HG03039 (cell line): Measurements from ENCODE around the gene SBF1.
"Not testable (repeated sequence)": the region's sequence is repeated elsewhere in the genome, so short reads cannot be mapped to it uniquely, and the experiment has no call there.

ENCODE experiments used
- ATAC-seq: cut with Tn5 transposase; IDR thresholded peaks from one replicate; pipeline ENCODE4 v1.9.1; 2021; ENCODE audit warnings: mild to moderate bottlenecking, moderate library complexity; ENCODE audit not compliant: unreplicated experiment

The SBF1 gene

DNA sequence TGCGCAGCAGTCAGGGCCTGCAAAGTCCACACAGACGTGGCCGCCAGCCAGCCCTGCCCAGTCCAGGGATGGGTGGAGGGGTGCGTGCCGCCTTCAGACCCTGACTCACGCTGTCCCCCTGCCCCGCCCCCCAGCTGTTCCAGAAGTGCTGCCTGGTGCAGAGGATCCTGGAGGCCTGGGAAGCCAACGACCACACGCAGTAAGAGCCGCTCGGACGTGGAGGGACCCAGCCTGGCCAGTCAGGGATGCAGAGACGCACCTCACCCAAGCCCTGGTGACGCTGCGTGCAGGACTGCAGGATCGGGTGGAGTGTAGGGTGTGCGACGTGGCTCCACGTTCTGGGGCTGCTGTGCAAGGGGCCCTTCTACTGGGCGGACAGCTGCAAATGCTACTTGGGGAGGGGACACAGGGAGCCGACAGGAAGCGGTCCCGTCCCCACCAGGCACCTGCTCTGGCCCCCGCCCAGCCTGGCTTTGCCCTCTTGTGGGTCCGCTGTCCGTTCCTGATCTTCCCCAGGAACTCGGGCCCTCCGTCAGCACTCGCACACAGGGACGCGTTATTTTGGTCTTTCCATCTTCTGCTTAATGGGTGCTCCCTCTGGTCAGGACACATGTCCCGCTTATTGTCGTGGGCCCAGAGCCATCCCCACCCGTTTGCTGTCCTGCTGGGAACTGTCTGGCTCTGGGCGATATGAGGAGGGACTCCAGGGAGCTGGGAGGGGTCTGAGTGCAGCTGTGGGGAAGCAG, 42.5 kb downstream of the SBF1 start:
- ATAC-seq: no peak

DNA sequence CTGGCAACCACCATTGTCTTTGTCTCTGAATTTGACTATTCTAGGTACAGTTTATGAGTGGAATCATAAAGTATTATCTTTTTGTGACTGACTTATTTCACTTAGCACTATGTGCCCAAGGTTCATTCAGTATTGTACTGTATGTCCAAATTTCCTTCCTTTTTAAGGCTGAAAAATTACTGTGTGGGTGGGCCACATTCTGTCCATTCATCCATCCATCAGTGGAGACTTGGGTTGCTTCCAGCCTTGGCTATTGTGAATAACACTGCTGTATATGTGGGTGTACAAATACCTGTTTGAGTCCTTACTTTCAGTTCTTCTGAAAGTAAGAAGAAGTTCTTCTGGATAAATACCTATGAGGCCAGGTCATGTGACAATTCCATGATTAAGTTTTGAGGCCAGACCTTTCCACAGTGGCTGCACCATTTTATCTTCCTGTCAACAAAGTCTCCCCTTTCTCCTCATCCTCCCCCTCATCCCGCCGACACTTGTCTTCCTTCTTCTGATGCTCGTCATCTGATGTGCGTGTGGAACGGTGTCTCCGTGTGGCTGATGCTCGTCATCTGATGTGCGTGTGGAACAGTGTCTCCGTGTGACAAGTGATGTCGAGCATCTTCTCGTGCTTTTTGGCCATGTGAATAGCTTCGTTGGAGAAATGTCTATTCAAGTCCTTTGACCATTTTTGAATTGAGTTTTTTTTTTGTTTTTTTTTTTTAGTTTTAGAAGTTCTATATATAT, 49.5 kb downstream of the SBF1 start:
- ATAC-seq: no peak

DNA sequence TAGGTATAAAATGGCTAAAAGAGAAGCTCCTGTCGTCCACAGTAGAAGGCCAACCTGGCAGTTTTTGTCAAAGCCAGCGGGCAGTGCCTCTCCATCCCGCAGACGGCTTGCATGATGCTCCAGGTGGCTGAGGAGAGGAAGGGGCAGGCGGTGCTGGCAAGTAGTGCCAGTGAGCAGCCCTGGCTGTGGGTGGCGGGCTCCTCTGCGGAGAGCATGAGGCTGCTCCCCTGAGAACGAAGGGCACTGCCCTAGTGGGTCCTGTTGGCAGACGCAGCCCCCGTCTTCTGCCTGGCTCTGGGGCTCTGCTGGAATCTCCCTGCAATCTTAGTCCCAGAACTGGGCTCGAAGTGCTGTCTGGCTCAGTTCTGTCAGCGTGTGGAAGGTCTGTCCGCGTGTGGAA, 50.9 kb downstream of the SBF1 start:
- no peak for ATAC-seq

DNA sequence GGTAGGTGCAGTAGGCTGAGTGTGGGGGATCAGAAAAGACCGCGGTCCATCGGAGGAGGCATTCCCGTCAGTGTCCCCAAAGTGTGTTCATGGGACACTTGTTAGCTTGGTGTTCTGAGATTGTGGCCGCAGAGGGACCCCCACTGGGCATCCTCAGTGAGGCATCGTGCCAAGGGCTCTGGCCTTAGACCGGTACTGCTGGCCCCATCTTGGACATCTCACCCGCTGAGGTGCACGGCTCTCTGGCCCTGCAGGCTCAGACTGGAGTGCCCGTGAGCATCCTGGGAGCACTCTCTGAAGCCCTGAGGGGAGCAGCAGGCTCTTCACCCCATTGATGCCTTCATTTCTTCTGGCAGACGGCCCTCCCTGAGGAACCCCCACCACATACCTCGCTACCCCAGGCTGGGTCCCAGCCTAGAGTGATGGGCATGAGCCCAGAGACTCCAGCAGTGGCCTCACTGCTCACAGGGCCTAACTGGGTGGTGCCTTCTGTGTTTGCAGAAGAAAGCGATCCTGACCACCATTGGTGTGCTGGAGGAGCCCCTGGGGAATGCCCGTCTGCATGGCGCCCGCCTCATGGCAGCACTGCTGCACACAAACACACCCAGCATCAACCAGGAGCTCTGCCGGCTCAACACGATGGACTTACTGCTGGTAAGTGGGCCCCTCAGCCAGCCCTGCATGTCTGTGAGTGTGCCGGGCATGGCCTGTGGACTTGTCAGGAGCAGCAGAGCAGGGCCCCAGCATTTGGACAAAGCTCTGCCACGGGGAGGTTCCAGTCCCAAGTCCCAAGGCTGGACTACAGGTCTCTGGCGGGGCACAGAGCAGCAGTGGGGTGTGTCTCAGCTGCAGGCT, 51.6 kb downstream of the SBF1 start:
- no peak for ATAC-seq

DNA sequence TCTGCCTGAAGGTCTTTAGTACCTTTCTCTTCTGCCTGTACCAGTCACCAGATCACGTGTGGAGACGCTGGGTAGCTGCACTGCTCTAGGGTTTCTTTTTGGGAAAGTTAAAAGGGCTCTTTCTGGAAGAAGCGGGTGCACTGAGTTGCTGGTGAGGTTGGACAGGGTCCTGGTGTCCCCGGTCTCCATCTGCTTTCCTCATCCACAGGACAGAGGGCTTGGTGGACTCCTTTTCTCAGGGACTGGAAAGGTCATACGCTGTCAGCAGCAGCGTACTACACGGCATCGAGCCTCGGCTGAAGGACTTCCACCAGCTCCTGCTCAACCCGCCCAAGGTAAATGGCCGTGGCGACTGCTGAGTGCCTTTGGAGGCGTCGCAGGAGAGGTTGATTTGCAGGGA, 52.8 kb downstream of the SBF1 start:
- ATAC-seq: no peak

DNA sequence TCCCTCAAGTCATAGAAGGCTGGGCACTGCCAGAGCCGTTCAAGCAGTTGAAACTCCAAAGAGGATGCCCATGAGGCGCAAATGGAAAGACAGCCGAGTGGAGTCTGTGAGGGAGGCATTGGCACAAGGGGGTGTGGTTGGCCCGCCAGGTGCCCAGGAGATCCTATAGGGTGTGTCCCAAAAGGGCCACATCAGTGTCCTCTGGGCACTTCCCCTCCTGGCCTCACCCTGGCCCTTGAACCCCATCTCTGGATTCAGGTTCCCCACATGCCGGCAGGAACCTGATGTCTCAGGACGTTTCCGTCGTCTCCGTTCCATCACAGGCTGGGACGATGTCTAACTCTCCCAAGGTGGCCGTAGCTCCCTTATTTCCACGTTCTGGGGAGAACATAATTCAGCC, 54.3 kb downstream of the SBF1 start:
- ATAC-seq: no peak

DNA sequence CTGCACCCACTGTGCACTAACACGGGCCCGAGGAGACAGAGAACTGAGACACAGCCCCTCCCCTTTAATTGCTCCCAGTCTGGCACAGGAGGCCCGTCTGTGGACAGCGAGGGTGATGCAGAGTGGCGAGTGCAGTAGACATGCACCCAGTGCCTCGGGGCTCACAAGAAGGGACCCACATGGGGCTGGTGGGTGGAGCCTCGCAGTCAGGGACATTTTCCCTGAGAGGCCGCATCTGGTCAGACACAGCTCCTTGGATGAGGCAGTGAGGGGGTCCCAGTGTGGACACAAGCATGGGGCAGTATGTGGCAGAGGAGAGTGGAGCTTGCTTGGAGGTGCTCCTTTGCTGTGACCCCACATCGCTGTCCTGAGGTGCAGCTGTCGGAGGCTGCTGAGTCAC, 54.8 kb downstream of the SBF1 start:
- ATAC-seq: no peak

DNA sequence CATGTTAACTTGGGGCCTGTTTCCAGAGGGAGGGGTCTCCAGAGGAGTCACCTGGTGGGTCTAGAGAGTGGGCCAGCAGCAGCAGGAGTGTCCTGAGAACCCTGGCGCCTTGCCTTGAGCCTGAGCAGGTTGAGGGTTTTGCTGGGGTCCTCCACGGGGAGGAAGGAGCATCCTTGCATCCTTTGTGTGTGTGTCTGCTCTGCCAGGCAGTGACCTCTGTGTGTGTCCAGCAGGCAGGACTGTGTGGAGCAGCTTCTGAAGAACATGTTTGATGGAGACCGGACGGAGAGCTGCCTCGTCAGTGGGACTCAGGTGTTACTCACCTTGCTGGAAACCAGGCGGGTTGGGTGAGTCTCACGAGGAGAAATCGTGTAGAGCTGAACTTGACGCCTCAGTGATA, 55.7 kb downstream of the SBF1 start:
- ATAC-seq: no peak

DNA sequence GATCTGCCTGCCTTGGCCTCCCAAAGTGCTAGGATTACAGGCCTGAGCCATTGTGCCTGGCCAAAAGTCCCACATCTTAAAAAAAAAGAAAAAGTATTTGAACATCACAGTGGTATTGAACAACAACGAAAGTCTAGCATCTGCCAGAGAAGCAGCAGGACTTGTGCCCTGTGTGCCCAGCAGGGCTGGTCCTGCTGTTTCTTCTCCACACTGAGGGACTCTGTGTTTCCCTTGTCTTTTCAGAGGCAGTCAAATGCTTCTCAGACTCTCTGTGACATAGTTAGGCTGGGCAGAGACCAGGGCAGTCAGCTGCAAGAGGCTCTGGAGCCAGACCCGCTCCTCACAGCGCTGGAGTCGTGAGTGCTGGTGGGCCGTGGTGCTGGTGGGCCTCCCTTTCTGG, 56.2 kb downstream of the SBF1 start:
- no peak for ATAC-seq

DNA sequence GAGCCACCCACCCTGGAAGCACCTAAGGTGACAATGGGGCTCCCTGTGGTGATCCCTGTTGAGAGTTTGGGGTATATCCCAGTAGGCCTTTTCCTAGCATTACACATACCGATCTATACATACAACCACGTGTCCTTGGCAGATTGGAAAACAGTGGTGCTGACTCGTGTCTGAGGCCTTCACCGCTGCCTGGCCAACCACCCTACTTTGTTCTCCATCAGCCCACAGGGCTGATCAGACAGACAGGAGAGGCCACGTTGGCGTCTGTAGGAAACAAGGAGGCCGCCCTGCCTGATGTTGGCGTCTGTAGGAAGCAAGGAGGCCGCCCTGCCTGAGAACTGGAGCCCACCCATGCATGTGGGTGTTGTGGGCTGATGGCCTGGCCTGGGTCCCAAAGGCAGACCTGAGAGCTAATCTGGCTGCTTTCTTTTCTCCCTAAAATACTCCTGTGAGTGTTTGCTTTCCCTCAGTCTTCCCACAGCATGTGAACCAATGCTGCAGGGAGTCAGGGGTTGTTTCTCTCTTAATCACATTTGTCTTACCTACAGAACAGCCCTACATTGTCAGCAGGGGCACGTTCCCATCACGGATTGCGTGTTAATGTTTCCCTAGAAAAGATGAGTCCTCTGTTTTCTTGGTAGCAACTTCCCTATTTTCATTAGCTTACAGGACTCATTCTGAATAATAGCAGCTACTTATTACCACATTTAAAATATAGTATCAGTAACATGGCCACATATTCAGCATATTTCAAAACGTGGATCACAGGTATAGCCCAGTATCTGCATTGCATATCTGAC, 57.2 kb downstream of the SBF1 start:
- no peak for ATAC-seq

DNA sequence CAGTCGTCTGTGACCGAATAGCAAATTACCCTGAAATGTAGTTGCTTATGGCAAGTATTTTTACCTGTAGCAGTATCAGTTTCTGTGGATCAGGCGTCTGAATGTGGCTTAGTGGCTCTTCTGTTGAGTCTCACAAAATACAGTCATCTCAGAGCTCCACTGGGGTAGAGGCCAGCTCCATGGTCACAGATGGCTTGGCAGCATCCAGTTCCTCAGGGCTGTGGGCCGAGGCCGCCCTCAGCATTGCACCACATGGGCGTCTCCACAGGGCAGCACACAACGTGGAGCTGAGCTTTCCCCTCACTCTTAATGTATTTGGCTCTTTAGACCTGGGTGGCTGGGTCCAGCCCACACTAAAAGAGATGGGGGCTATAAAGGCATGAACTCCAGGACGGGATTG, 57.8 kb downstream of the SBF1 start:
- ATAC-seq: no peak

DNA sequence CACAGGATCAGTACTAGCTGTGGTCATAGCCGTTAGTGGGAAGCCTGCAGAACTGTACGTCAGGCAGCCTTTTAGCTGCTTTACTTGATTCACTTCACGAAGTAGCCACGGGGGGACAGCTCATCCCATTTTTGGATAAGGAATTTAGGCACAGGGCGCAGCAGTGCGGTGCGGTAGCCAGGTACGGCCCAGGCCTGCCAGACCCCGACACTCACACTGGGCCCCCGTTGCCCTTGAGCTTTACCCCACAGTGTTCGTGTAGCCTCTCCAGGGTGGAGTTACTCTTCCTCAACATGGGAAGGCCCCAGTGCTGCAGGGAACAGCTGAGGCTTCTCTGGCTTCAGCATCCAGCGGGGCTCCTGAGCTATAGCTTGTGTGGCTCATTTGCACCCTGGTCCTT, 59.4 kb downstream of the SBF1 start:
- ATAC-seq: no peak

DNA sequence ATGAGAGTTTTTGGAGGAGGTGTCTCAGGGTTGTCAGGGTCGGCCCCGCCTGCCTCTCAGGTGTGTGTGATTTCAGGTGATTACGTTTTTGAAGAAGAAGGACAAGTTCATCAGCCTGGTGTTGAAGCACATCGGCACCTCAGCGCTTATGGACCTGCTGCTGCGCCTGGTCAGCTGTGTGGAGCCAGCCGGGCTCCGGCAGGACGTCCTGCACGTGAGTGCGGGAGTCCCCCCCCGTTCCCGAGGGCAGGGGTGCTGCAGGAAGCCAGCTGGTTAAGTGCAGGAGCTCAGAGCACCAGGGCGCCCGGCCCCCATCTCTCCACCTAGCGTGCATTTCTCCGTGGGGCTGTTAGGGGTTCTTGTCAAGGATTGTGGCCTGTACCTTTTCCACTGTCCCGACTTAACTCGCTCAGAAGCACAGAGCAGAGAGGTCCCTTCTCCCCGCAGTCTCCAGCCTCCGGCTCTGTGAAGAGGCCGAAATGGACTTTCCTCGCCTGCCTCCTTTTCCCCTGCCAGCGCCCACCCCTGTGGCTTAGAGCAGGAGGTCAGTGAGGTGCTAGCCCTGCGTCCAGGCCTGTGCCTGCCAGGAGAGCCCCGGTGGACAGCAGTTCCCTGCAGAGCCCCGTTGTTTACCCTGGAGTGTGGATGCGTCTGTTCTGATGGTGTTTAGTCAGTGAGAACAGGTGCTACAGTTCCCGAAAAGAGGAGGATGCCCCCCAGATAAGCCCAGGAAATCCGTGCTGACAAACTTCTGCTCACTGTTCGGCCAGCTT, 60.2 kb downstream of the SBF1 start:
- no peak for ATAC-seq

DNA sequence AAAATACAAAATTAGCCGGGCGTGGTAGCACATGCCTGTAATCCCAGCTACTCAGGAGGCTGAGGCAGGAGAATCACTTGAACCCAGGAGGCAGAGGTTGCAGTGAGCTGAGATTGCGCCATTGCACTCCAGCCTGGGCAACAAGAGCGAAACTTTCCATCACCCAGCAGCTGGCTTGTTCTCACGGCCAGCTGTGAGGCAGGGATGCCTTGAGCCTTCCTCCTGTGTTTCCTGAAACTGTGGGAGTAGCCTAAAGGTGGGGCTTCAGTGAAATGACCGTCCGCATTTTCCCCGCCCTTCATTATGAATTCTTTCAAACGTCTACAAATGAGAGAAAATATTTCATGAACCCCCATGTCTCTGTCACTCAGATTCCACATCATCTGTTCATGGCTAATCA, 65.9 kb downstream of the SBF1 start:
- not testable (repeated sequence) for ATAC-seq

DNA sequence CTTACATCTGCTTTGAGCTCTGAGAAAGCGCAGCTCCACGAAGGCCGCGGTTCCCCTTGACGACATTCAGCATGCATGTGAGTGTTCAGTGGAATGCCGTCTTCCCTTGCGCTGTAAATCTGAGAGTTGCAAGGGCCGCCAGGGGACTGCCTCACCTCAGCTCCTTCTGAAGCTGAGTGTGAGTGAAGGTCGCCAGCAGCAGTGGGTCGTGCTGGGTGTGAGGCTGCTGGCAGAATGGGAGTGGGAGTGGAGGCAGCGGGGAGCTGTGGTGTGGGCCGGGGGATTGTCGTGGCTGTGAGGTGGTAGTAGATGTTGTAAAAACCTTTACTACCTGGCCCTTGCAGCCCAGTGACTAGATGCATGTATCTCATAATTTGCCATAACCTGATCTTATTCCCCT, 66.5 kb downstream of the SBF1 start:
- ATAC-seq: no peak

DNA sequence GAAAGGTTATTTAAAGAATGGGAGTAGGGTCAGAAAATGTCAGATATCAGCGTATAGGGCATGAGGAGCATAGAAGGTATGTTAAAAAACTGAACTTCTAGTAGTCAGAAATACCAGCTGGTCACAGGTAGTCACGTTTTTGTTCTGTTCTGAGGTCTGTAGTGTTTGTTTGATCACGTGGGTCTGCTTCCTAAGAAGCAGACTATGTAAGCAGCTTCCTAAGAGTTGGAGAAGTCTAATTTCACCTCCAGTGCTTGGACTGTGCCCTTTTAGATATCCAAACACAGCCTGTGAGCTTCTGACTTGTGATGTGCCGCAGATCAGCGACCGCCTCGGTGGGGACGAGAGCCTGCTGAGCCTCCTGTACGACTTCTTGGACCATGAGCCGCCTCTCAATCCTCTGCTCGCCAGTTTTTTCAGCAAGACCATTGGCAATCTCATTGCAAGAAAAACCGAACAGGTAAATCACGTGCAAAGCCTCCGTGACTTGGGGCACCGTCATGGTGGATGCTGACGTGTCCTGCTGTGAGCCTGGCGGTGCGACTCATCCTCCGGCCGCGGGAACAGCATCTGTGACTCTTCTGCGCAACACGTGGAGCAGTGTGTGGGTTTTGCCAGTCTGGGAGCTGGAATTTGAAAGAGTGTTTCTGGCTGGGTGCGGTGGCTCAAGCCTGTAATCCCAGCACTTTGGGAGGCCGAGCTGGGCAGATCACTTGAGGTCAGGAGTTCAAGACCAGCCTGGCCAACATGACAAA, 68.2 kb downstream of the SBF1 start:
- no peak for ATAC-seq

DNA sequence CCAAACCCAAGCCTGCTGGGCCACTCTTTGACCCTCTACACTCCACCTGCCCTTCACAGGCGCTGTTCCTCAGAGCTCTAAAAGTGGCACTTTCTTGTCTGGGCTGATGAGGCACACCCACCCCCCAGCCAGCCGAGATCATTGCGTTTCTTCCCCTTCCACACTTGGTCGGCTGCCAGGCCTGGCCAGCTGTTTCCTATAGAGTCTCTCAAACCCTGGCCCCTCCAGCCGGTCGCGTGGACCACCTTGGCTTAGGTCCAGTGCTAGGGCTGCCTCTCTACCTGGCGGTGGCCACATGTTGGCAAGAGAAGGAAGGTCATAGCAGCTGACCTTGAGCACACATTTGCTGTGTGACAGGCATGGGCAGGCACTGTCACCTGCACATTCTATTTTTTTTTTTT, 71.1 kb downstream of the SBF1 start:
- ATAC-seq: no peak

DNA sequence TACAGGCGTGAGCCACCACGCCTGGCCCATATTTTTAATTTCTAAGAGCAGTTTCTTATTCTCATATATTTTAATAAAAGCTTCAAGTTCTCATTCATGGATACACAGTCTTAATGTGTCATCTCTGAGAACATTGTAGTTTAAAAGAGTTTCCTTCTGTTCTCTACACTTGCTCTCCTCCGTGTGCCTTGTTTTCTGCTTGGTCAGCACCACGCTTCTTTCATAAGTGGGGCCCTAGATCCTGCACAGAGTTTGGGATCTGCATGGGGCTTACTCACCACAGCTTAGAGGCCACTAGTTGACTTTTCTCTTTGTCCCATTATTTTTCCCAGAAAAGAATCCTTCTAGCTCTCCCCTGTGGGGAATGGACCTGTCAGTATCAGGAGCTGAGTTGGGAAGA, 72.9 kb downstream of the SBF1 start:
- ATAC-seq: no peak

DNA sequence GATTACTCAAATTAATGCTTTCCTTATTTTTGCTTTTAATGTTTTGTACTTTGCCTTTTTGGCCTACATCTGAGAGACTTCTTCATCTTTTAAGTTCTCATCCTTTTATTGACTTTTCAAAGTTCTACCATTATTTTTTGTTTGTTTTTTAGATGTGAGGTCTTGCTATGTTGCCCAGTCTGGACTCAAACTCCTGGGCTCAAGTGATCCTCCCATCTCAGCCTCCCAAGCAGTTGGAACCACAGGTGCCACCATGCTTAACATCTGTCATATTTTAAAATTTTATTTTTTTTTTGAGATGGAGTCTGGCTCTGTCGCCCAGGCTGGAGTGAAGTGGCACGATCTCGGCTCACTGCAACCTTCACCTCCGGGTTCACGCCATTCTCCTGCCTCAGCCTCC, 73.9 kb downstream of the SBF1 start:
- ATAC-seq: no peak
